GM19023 (cell line): ENCODE data around the gene SNX6.
"Not testable (repeated sequence)": the region's sequence is repeated elsewhere in the genome, so short reads cannot be mapped to it uniquely, and the experiment has no call there.

Experiments used
- ATAC-seq: cut with Tn5 transposase; IDR thresholded peaks from one replicate; pipeline ENCODE4 v1.9.1; 2021; ENCODE audit warnings: mild to moderate bottlenecking, moderate library complexity; ENCODE audit not compliant: unreplicated experiment

SNX6 gene

DNA sequence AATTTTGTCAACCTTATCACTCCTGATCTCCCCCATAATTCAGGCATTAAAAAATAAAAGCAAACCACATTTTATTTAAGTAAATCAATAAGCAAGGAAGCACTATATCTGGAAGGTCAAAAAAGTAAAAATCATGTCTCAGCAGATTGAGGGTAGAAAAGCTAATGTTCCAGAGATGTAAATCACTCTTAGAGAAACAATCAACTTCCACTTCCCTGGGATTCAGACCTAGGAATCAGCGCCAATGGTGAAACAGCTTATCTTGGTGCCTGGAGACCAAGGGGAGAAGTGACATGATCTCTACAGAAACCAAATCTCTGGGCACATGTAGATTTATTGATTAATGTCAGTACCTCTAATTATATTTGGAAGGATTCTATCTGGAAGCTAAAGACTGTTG is 10.9 kb upstream of the SNX6 start:
- no peak for ATAC-seq

DNA sequence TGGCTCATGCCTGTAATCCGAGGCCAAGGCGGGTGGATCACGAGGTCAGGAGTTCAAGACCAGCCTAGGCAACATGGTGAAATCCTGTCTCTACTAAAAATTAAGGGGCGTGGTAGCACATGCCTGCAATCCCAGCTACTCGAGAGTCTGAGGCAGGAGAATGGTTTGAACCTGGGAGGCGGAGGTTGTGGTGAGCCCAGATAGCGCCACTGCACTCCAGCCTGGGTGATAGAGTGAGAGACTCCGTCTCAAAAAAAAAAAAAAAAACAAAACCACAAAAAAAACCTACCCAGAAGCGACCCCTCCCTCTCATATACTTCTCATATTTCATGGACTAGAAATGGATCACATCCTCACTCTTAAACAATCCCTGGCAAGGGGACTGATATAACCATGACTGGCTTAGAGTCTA is 4.4 kb upstream of the SNX6 start:
- not testable (repeated sequence) for ATAC-seq

DNA sequence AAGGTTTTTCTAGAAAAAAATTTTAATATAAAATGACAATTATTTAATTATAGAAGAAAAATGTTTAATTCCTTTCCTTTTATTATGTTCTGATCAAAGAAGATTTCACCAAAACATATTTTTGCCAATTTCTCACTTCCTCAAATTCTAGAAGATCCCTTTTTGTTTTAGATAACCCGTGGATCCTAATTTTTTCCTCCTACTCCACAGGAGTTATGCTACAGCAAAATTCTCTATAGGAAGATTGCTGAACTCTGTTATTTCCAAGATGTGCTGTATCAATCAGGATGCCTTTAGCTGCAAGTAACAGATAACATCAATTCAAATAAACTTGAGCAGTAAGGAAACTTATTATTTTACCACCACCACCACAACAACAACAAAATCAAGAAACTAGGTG is 3.8 kb upstream of the SNX6 start:
- ATAC-seq = no peak

DNA sequence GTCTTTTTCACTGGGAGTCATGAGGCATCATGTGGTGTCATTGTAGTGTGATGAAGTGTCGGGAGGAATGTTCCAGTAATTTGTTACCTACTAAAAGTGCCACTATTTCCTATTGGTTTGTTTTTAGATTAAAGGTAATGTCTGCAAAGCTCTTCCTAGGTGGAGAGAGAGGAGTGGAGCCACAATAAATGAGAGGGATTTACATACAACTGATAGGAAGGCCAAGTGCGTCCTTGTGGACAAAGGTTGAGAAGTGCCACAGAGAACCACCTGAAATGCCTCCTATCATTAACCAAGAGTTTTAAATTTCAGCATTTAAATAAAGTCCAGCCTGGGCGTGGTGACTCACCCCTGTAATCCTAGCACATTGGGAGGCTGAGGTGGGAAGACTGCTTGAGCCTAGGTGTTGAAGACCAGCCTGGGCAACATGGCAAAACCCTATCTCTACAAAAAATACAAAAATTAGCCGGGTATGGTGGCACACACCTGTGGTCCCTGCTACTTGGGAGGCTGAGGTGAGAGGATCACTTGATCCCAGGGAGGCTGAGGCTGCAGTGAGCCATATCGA is 2.5 kb upstream of the SNX6 start:
- no peak for ATAC-seq

DNA sequence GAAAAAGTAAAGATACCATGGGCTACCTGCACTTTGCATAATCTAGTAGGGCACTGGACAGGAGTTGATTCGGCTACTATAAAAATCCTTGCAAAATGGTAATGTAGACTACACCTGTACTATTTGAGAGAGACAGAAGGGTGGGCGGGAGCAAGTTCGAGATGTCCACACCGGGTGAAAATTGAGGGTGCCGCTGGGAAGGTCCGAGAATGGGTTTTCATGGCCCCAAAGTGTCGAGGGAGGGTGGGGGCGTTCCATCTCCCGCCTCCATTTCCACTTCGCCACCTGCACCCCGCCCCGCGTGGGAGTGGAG is 648 bp downstream of the SNX6 start:
- no peak for ATAC-seq

DNA sequence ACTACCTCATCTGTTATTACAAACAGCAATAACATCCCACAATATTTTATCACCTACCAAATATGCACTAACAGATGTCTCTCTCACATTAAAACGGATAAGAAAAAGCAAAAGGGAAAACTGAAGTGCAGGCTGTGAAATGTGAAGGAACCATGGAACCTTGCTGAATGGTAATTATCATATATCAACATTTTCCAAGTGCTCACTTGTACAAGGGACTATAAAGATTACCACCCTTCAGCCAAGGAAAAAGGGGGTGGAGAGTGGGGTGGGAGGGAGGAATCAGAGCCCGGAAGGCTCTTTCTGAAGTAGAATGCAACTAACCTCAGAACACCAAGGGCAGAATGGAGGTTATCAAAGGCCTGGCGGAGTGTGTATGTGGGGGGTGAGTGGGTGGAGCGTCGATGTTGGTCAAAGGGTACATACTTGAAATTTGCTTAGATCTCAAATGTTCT is 1.2 kb downstream of the SNX6 start:
- no peak for ATAC-seq

DNA sequence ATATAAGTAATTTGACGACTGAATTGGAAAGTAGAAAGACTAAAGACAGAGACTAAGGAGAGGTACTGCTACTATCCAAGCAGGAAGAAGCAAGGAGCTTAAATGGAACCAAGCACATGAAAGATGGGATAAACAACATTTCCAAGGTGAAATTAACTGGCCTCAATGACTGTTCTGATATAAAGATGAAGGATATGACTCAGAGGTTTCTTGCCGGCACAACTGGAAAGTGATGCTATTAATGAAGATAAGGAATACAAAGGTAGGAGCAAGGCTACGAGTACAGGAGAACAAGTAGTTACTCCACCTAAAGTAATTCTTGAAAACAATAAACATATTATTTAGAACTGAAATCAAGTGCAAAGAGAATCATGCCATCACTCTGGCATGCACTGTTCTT is 6.4 kb downstream of the SNX6 start:
- no peak for ATAC-seq

DNA sequence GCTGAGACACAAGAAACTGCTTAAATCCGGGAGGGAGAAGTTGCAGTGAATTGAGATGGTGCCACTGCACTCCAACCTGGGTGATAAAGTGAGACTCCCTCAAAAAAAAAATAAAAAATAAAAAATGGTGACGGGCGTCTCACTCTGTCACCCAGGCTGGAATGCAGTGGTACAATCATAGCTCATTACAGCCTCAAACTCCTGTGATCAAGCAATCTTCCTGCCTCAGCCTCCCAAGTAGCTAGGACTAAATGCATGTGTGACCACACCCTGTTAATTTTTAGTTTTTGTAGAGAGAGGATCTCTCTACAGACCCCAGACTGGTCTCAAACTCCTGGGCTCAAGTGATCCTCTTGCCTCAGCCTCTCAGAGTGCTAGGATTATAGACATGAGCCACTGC is 9.1 kb downstream of the SNX6 start:
- ATAC-seq = no peak

DNA sequence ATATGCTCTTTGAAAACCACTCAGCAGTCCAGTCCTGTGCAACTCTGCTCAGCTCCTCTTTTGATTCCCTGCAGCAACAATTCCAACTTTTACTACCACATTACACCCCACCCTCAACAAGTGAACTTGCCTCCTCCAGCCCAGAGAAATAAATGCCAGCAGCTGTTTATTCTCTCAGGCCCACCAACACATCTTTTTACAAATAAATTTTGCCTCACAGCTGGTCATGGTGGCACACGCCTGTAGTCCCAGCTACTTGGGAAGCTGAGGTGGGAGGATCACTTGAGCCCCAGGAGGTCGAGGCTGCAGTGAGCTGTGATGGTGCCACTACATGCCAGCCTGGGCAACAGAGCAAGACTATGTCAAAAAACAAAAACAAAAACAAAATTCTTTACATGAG is 9.8 kb downstream of the SNX6 start:
- ATAC-seq = no peak

DNA sequence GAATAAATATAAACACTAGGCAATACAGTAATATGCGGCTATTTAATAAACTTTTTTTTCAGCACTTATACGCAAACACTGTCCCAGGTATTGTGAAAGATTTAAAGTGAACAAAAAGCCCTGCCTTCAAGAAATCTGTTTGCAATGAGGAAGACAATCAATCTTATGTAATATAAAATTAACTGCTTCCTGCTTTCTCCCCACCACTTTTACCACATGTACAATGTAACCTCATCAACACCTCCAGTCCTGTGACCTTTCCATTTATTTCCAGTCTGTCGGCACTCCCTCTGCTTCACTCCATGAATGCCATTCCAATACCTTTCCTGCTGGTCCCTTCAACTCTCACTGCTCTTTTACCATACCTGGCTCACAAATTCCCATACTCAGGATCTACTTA is 10.5 kb downstream of the SNX6 start:
- ATAC-seq = no peak

DNA sequence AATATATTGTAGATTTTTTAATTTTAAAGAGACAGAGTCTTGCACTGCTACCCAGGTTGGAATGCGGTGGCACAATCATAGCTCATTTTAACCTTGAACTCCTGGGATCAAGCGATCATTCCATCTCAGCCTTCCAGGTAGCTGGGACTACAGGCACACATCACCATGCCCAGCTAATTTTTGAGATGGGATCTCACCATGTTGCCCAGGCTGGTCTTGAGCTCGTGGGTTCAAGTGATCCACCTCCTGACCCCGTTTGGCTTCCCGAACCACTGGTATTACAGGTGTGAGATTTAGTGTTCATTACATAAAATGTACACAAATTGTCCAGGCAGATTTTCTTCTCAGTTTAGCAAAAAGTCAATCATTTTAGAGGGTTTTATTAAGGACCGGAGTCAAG is 13.6 kb downstream of the SNX6 start:
- no peak for ATAC-seq

DNA sequence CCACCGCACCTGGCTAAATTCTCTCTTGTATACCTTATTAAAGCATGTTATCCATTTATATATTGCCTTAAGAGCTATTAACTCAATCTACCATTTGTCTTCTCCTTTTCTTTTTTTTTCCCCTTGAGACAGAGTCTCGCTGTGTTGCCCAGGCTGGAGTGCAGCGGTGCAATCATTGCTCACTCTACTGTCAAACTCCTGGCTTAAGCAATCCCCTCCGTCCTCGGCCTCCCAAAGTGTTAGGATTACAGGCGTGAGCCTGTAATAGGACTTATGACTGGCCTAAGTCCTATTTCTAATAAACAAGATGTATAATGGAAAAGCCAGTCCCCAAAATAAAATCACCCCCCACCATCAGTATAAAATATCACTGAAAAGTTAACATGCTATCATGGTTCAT is 14.4 kb downstream of the SNX6 start:
- ATAC-seq = no peak

DNA sequence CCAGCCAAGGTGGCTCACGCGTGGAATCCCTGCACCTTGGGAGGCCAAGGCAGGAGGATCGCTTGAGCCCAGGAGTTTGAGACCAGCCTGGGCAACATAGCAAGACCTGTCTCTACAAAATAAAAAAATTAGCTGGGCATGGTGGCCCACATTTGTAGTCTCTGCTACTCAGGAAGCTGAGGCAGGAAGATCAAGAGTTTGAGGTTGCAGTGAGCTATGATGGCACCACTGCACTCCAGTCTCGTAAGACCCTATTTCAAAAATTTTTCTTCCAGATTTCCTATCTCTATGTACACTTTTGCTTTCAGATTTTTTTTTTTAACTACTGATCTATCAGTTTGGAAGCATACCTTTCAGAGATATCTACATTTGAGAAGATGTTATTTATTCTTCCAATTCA is 15.3 kb downstream of the SNX6 start:
- no peak for ATAC-seq

DNA sequence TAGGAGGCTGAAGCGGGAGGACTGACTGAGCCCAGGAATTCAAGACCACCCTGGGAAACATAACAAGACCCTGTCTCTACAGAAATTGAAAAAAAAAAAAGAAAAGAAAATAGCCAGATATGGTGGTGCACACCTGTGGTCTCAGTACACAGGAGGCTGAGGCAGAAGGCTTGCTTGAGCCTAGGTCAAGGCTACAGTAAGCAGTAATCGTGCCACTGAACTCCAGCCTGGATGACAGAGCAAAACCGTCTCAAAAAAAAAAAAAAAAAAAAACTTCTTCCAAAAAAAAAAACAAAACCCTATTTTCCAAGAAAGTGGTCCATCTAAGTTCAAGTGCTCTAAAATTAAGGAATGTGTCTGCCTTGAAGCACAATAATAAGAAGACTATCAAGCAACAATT is 19.8 kb downstream of the SNX6 start:
- no peak for ATAC-seq

DNA sequence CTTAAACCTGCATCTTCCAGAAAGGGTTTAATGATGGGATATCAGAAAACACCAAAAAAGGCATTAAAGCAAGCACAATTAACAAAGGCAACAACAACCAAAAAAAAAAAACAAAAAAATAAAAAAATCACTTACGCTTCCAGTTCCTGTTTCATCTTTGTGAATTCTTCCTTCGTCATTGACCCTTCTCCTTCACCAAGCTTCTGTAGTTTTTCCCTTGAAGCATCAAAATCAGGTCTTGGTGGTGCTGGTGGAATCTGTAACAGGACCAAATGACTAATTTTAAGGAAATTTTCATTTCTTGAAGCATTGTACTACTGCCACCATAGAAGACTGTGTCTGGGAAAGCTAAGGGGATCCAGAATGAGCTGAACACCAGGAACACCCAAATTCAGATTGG is 24.5 kb downstream of the SNX6 start:
- ATAC-seq = no peak

DNA sequence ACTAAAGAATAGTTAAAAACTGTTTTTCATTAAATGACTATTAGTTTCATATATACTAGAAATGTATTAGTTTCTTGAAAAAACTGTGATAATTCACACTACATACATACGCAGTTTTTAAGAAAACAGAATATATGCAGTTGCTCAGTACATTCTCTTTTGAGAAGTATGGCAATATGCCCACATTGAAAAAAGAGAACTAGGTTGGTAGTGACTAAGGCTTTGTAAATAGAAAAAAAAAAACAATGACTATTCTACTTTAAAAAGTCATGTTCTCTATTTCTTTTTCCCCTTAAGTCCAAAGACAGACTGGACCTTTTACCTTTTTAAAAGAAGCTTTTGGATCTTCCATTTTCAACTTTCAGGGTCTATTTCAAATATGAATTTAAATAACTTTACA is 25.0 kb downstream of the SNX6 start:
- no peak for ATAC-seq

DNA sequence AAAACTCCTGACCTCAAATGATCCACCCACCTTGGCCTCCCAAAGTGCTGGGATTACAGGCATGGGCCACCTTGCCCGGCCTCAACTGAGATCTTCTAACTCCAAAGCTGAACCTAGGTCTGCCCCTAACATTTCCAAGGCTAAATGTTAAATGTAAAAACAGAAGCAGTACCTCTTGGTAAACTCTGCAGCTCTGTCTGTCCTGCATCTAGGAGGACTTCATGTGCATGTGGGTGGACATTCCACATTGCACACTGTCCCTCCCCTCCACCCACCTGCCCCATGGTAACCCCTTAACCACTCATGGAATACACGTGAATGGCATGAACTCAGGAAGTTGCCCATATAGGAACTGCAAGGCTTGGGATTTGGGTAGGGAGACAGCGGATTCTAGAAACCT is 33.1 kb downstream of the SNX6 start:
- no peak for ATAC-seq

DNA sequence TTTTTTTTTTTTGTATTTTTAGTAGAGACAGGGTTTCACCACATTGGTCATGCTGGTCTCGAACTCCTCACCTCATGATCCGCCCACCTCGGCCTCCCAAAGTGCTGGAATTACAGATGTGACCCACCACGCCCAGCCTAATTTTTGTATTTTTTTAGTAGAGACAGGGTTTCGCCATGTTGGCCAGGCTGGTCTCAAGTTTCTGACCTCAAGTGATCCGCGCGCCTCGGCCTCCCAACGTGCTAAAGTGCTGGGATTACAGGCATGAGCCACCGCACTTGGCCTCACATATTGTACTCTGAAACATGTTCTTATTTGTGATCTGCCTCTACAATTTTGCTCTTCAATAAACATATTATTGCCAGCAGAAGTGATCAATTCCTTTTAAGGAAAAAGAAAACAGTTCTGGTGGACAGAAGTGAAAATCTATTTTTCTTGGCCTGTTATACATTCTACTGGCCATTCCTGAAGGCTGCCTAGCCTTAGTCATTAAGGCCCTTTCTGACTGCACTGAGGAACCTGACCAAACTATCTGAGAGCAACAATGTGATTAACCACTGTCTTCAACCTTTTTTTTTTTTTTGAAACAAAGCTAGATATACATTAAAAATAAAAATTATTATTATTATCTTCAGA is 36.1 kb downstream of the SNX6 start:
- no peak for ATAC-seq

DNA sequence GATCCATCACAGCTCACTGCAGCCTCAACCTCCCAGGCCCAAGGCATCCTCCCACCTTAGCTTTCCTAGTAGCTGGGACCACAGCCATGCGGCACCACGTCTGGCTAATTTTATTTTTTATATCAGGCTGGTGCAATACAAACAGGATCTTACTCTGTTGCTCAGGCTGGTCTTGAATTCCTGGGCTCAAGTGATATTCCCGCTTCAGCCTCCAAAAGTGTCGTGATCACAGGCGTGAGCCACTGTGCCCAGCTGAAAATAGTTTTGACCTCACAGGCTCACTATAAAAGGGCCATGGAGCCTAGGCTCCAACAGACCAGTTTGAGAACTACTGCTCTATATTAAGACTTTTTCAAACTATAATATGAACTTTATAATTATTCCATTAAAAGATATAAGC is 37.3 kb downstream of the SNX6 start:
- ATAC-seq = no peak

DNA sequence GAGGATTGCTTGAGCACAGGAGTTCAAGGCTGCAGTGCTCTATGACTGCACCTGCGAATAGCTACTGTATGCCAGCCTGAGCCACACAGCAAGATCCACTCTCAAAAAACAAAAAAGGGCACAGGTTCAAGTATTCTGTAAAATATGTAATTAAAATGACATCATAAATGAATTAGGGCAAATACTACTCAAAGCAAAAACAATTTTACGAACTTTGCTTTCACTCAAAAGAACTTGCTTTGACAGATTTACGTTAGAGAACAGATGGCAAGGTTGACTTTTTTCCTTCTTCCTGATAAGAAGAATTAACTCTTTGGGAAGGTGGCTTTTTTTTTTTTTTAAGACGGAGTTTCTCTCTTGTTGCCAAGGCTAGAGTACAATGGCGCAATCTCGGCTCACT is 46.4 kb downstream of the SNX6 start:
- no peak for ATAC-seq

DNA sequence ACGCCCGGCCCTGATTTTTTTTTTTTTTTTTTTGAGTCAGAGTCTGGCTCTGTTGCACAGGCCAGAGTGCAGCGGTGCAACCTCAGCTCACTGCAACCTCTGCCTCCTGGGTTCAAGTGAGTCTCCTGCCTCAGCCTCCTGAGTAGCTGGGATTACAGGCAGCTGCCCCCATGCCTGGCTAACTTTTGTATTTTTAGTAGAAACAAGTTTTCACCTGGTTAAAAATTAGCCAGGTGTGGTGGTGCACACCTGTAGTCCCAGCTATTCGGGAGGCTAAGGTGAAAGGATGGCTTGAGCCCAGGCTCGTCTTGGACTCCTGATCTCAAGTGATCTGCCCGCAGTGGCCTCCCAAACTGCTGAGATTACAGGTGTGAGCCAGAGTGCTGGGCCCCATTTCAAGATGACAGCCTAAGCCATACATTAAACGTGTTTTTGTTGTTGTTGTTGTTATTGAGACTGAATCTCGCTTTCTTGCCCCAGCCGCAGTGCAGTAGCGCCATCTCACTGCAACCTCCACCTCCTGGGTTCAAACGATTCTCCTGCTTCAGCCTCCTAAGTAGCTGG is 47.7 kb downstream of the SNX6 start:
- no peak for ATAC-seq

DNA sequence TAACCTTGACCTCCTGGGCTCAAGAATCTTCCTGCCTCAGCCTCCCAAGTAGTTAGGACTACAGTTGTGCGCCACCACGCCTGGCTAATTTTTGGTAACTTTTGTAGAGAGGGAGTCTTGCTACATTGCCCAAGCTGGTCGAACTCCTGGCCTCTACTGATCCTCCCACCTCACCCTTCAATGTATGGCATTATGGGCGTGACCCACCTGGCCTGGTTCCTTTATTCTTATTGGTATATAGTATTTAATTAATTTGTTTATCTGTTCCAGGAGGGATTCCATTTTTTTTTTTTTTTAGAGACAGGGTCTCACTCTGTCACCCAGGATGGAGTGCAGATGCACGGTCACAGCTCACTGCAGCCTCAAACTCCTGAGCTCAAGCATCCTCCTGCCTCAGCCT is 49.6 kb downstream of the SNX6 start:
- ATAC-seq = no peak

DNA sequence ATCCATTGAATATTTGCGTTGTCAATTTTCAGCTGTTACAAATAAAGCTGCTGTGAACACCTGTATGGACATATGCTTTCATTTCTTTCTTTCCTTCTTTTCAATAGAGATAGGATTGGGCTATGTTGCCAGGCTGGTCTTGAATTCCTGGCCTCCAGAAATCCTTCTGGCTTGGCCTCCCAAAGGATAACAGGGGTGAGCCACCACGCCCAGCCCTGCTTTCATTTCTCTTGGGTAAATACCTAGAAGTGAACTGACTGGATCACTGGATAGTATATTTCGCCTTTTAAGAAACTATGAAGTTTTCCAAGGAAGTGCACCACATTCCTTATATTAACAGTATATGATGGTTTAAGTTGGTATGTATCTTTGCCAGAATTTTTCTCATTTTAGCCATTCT is 58.2 kb downstream of the SNX6 start:
- ATAC-seq = no peak
